ENCODE data around the gene CMIP. TPM values are rescaled to one million over a fixed set of nuclear protein-coding genes. Genes with fewer than 3 reads are reported as not detected.

The CMIP gene
- total RNA-seq: 10.7 and 15.5 TPM in 2 replicates

DNA sequence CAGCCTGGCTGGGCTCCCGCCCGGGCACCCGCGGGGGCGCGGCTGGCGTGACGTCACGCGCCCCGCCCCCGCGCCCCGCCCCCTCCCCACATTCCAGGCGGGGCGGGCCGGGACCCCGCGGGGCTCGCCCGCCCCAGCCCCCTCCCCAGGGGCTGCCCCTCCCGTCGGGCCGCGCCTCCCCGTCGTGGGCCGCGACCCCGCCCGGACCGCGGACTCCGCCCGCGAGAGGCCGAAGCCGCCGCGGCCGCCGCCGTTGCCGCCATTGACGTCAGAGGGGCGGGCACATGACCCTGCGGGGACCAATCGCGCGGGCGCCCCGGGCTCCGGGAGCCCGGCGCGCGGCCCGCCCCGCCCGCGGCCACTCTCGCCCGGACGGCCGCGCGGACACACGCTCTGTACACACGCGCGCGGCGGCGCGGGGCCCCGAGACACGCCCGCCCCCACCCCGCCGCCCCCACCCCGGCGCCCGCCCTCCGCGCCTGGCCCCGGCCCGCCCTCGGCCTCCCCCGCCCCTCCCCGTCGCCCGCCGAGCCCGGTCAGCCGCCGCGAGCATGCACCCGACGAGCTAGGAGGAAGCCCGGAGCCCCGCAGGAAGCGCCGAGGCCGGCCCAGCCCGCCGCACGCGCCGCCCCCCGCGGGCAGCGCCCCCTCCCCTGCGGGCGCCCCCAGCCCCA, at the start of gene CMIP:
CMIP (plus strand) TSS at position 361 of the 674 bp plus-strand sequence.

Small RNAs within 50 kb of the gene (small RNA-seq; reads per million reads assigned to genes)
- gene MIR6504 (ENCODE audit: low replicate concordance) (not detected), gene MIR7854 (ENCODE audit: low replicate concordance) (not detected)

Other genes with a start within 250 kb of the CMIP start
- gene BCO1, start 206.1 kb upstream of the CMIP start, total RNA-seq: not detected in 2 replicates
- 7.4 and 8.9 TPM in 2 replicates for gene GAN, start 129.8 kb upstream of the CMIP start, total RNA-seq